ENCODE data around the gene DNAH14. TPM values are rescaled to one million over a fixed set of nuclear protein-coding genes. Genes with fewer than 3 reads are reported as not detected.

Gene DNAH14
- total and polyA plus RNA-seq, 2 of the 8 experiments (the other 6 are each of a cell fraction or from before 2014, with no cell fraction given) = 8.4 to 40.7 TPM

DNA sequence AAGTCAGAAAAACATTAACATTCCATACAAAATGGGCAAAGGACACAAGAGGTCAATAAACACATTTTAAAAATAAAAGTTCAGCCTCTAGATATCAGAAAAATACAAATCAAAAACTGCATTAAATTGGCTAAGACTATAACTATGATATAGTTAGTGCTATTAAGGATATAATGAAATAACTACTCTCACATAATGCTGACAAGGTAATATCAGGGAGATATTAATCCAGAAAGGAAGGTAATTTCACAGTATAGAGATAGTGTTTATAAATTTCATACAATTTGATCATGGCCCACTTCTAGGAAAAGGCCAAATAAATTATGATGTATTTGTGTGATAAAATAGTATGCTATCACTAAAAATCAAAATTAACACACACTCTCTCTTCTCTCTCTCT is 436.5 kb downstream of the DNAH14 start:
- POLR2A ChIA-PET (ENCODE audit: partially characterized antibody) = no interaction called here
- Histone ChIP-seq H3K4me3 (ENCODE audit: extremely low read depth in 1 of 4, insufficient read depth in 2 of 4, low read depth in 3 of 4, low read length in 4 of 4) (no peak overlapping the region), H3K18ac (ENCODE audit: extremely low read depth, low read length) (no peak overlapping the region)

More for the DNA sequence above, 436.5 kb downstream of the DNAH14 start:
- Histone ChIP-seq H3K9ac (replicated peaks in 1 of 4; ENCODE audit: extremely low read depth in 1 of 4, low read depth in 3 of 4, low read length in 3 of 4) (no peak overlapping the region), H3K9me3 (ENCODE audit: insufficient read depth in 2 of 2, low read depth in 1 of 2, low read length in 1 of 2) (no peaks in the 10 kb centered on the region), H4K20me1 (replicated peaks in 1 of 2; ENCODE audit: control insufficient read depth in 1 of 2, insufficient read depth in 2 of 2, low read length in 2 of 2) (peaks cover 0 to 1% of the 10 kb centered on the region in 2 experiments), H3K27ac (ENCODE audit: low read depth, low read length) (no peak overlapping the region), H3K79me1 (ENCODE audit: low read depth, low read length) (no peaks in the 10 kb centered on the region), H2AK5ac (ENCODE audit: low read depth, low read length) (no peak overlapping the region), H2BK120ac (replicated peaks; ENCODE audit: low read depth, low read length) (no peak overlapping the region), H3K36me3 (ENCODE audit: control insufficient read depth in 2 of 4, insufficient read depth in 4 of 4, low read length in 3 of 4) (no peaks in the 10 kb centered on the region), H3K23ac (ENCODE audit: insufficient read length) (no peak overlapping the region), H4K5ac (ENCODE audit: insufficient read length, low read depth, low read length) (no peak overlapping the region), H4K91ac (replicated peaks; ENCODE audit: insufficient read length, low read length) (no peak overlapping the region), H3K4ac (replicated peaks; ENCODE audit: insufficient read length, low read depth, low read length) (no peak overlapping the region), H2AFZ (ENCODE audit: low read length) (no peak overlapping the region), H2BK5ac (ENCODE audit: low read depth, low read length) (no peak overlapping the region), H3K27me3 (replicated peaks in 1 of 4; ENCODE audit: control insufficient read depth in 3 of 4, extremely low read depth in 1 of 4, insufficient read depth in 3 of 4, low read length in 3 of 4) (peaks cover 8 to 17% (median 14%) of the 10 kb centered on the region in 4 experiments; a peak in 5 of 7 replicates), H3K4me2 (ENCODE audit: insufficient read depth in 1 of 2, low read depth in 2 of 2, low read length in 2 of 2) (no peak overlapping the region), H2BK12ac (ENCODE audit: low read depth, low read length) (no peak overlapping the region), H2BK15ac (ENCODE audit: low read length) (no peak overlapping the region), H3K23me2 (ENCODE audit: low read depth, low read length) (no peaks in the 10 kb centered on the region; the same call in 1 of the 2 replicates), H3K14ac (ENCODE audit: insufficient read length) (no peak overlapping the region), H3K4me1 (replicated peaks in 1 of 4; ENCODE audit: control insufficient read depth in 3 of 4, insufficient read depth in 4 of 4, low read length in 3 of 4) (no peaks in the 10 kb centered on the region), H3K79me2 (ENCODE audit: control insufficient read depth in 1 of 2, insufficient read depth in 2 of 2, low read length in 2 of 2) (no peaks in the 10 kb centered on the region), H3K56ac (replicated peaks; ENCODE audit: insufficient read length, low read depth, low read length) (no peak overlapping the region), H4K8ac (ENCODE audit: extremely low read depth, insufficient read depth, low read length) (no peak overlapping the region), H2BK20ac (ENCODE audit: low read length) (no peak overlapping the region)
- TF ChIP-seq, protein P1, sequence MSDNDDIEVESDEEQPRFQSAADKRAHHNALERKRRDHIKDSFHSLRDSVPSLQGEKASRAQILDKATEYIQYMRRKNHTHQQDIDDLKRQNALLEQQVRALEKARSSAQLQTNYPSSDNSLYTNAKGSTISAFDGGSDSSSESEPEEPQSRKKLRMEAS (IDR thresholded peaks at IDR 0.05) = no peak
- no peak for TF ChIP-seq SP2 (IDR thresholded peaks at IDR 0.05; ENCODE audit: low read length)
- DNase-seq (ENCODE audit: low read depth in 1 of 2, low spot score in 2 of 2) (no peak), FAIRE-seq (no peak)
- CTCF ChIA-PET (ENCODE audit: partially characterized antibody) = no interaction called here

Data from H1 (cell line).